Measurements from ENCODE around the gene OR52L1.

Gene OR52L1

DNA sequence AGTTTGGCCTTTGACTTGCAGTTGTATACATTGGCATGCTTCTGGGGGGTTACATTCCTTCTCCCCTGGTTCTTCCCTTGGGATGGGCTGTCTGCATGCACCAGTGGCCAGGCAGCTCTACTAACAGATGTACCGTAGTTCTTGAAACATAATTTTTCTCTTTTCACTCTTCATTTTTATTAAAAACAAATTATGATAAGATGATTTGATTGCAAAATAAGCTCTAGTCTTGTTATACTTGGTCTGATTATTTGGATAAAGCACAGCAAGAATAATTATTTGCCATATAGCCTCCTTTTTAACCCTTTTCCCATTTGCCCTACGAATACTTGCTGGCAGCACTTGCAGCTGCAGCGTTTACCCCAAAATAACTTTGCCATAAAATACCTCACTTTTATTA, 31.2 kb downstream of the OR52L1 start:
- in situ Hi-C loops (cut with HindIII; ENCODE audit: low sequenced_read_pairs): no loop called here
- H3K4me3 ChIP-seq (ENCODE audit: low read depth, low read length): no peak overlapping the region
- DNase-seq (ENCODE audit: low read depth): no peak
- TF ChIP-seq, protein P1, sequence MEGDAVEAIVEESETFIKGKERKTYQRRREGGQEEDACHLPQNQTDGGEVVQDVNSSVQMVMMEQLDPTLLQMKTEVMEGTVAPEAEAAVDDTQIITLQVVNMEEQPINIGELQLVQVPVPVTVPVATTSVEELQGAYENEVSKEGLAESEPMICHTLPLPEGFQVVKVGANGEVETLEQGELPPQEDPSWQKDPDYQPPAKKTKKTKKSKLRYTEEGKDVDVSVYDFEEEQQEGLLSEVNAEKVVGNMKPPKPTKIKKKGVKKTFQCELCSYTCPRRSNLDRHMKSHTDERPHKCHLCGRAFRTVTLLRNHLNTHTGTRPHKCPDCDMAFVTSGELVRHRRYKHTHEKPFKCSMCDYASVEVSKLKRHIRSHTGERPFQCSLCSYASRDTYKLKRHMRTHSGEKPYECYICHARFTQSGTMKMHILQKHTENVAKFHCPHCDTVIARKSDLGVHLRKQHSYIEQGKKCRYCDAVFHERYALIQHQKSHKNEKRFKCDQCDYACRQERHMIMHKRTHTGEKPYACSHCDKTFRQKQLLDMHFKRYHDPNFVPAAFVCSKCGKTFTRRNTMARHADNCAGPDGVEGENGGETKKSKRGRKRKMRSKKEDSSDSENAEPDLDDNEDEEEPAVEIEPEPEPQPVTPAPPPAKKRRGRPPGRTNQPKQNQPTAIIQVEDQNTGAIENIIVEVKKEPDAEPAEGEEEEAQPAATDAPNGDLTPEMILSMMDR (IDR thresholded peaks at IDR 0.05; ENCODE audit: low read depth, low read length, missing control alignments): no peak

DNA sequence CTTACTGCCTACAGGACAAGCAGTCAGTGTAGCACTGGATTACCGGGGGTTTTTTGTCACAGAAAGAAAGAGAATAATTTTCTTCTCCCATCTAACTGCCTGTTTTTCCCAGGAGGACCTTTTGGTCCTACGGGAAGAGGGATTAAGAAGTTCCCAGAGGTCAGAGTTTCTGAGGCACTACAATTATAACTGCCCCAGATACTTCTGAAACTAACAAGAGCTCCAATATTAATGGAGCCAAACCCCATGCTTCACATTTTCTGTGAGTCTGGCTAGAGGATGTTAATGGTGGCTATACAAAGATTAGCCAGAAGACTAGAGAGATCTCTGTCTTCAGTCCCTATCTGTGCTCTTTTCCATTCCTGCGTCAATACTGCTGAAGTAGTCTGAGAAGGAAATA, 44.8 kb downstream of the OR52L1 start, which contains the start of gene OR56A3:
Gene OR56A3, plus strand, starts transcription at position 301 of the 400 bp plus-strand sequence. CDS start 5,096 bp downstream, outside the sequence.
- no peak for DNase-seq (ENCODE audit: low read depth)
- in situ Hi-C loops (cut with HindIII; ENCODE audit: low sequenced_read_pairs): no loop called here
- H3K4me3 ChIP-seq (ENCODE audit: low read depth, low read length): no peak within 1 kb of the TSS
- TF ChIP-seq, protein P1 (IDR thresholded peaks at IDR 0.05; ENCODE audit: low read depth, low read length, missing control alignments): no peak

DNA sequence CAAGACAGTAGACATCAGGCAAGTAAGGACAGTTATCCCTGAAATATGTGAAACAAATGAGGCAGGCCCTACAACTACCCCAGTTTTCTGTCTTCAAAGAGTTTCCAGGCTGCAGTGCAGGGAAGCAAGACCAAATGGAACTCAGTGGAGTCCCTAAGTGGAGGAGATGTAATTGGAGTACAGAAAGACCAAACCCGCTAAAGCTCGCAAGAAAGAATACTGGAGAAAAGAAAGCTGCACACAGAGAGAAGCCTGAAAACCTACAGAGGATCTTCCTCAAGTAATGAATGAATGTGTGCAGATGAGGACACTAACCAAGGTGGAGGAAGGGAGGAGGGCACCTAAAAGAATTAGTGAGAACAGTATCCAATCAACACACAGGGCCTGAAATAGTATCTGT, 46.0 kb downstream of the OR52L1 start:
- no peak for DNase-seq (ENCODE audit: low read depth)
- in situ Hi-C loops (cut with HindIII; ENCODE audit: low sequenced_read_pairs): no loop called here
- no peak overlapping the region for H3K4me3 ChIP-seq (ENCODE audit: low read depth, low read length)
- TF ChIP-seq, protein P1 (IDR thresholded peaks at IDR 0.05; ENCODE audit: low read depth, low read length, missing control alignments): no peak

DNA sequence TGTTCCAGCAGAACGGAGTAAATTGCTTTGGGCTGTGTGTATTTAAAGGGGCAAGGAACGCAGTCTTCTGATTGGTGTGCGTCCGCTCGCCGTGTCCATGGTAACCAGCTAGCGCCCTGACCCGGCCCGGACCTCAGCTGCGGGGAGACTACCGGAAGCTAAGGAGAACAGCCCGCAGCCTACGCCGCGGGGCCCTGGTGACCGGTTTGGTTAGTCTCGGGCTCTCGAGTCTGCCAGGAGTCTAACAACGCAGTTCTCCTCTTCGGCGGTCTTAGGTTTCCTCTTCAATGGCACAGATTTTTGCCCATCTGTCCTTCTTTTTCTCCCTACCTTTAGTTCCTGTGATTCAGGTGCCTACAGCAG, 48.2 kb downstream of the OR52L1 start:
- TF ChIP-seq, protein P1 (IDR thresholded peaks at IDR 0.05; ENCODE audit: low read depth, low read length, missing control alignments): no peak
- in situ Hi-C loops (cut with HindIII; ENCODE audit: low sequenced_read_pairs): no loop called here
- no peak for DNase-seq (ENCODE audit: low read depth)
- no peak overlapping the region for H3K4me3 ChIP-seq (ENCODE audit: low read depth, low read length)

DNA sequence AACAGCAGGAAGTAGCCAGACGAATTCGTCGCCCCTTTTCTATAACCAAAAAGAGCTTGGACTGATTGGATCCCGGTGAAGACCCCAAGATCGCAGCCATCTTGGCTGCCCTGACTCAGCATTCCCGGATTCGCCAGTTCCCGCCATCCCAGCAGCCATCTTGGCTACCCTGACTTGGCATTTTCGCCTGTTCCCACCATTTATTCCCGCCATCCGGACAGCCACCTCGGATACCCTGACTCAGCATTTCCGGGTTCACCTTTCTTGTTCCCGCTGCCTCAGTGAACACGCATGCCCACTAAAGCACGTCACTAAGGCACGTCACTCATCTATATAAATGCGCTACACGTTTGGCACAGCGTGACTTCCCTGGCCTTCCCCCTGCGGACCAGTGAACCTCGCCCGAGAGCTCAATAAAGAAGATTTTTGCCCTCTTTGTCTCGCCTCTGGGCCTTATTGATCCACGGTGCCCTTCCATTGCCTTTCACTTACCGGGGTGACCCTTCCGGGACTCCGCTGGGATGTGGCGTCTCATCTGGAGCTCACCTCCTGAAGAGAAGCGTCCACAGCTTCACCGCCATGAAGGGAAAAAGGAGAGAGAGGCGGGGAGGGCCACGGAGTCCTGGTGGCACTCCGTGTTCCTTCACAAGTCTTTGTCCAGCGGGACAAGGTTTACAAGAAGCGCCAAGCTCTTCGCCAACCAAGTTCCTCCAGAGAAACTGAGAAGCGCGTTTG, 48.8 kb downstream of the OR52L1 start:
- TF ChIP-seq, protein P1 (IDR thresholded peaks at IDR 0.05; ENCODE audit: low read depth, low read length, missing control alignments): no peak
- no peak overlapping the region for H3K4me3 ChIP-seq (ENCODE audit: low read depth, low read length)
- in situ Hi-C loops (cut with HindIII; ENCODE audit: low sequenced_read_pairs): no loop called here
- DNase-seq (ENCODE audit: low read depth): no peak

All from astrocyte of the cerebellum (primary cell).